ENCODE results near the gene MAJIN. TPM values are rescaled to one million over a fixed set of nuclear protein-coding genes. Genes with fewer than 3 reads are reported as not detected.

MAJIN gene
- total and polyA plus RNA-seq, 9 of the 15 experiments (the other 6 are each of a cell fraction or from before 2014, with no cell fraction given), result 0.17 to 0.83 (median 0.24) TPM; not detected in 2

DNA sequence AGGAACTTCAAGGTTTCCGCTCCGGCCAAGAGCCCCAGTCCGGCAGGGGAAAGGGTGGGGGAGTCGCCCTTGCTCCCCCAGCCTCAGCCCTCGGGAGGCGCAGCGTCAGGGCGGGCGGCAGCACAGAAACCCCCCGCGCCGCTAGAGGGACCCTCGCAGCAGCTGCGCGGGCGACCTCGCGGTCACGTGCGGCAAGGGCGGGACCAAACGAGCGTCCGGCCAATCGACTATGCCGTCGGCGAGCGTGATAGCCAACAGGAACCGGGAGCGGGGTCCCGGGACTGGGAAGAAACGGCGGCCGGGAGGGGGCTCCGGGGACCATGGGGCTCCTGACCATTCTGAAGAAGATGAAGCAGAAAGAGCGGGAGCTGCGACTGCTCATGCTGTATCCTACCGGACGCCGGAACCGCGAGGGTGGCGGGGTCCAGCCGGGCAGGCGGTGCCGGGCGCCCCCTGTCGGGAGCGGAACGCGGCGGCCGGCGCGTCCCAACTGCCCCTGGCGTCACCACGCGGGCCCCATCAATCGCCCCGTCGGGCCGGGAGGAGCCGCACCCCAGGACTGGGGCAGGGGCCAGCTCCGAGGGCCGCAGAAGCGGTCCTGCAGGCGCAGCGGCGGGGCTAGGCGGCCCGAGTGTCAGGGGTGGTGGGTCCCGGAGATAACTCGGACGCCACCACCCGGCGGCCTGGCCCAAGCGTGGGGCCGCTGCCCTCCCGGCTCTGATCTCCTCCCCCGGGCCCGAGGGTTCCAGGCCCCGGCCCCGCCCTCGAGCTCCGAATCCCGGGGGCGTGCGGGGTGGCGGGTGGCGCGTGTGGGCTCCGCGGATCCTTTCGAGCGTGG is 42.2 kb upstream of the MAJIN start, which contains the start of gene ARL2 (continued):
- TF ChIP-seq CEBPG (CRISPR knock-in tag; IDR thresholded peaks at IDR 0.05) (no peak; the same call in 1 of the 2 replicates), CEBPG (tag; conservative IDR thresholded peaks at IDR 0.05 in 1 of 2, IDR thresholded peaks at IDR 0.05 in 1 of 2) (no peak), HDAC3 (IDR thresholded peaks at IDR 0.05; ENCODE audit: borderline replicate concordance, partially characterized antibody) (no peak), NBN (IDR thresholded peaks at IDR 0.05; ENCODE audit: low read depth) (0 out of 2 replicates have a peak, but pooled peaks have one; percentile 17), PHF8 (IDR thresholded peaks at IDR 0.05; ENCODE audit: borderline replicate concordance, low read length) (peak; percentile 76; the same call in 1 of the 2 replicates), MECOM (CRISPR knock-in tag; IDR thresholded peaks at IDR 0.05) (no peak), U2AF2 (optimal IDR thresholded peaks at IDR 0.05; ENCODE audit: low read depth, low read length) (no peak), TBL1XR1 (IDR thresholded peaks at IDR 0.05; ENCODE audit: low read length in 2 of 2) (no peak), ZFX (CRISPR knock-in tag; IDR thresholded peaks at IDR 0.05) (peak; percentile 90), ILK (tag; IDR thresholded peaks at IDR 0.05; ENCODE audit: borderline replicate concordance, low read depth) (no peak), FOS (IDR thresholded peaks at IDR 0.05; ENCODE audit: extremely low read depth, insufficient read length) (peak; percentile 77), BDP1 (IDR thresholded peaks at IDR 0.05; ENCODE audit: insufficient read depth, insufficient read length) (no peak), ZNF347 (CRISPR knock-in tag; IDR thresholded peaks at IDR 0.05; ENCODE audit: low read depth) (no peak), SAFB (IDR thresholded peaks at IDR 0.05; ENCODE audit: borderline replicate concordance, low read depth, low read length) (peak; percentile 68), GATA2 (CRISPR knock-in tag; IDR thresholded peaks at IDR 0.05) (no peak), SNRNP70 (optimal IDR thresholded peaks at IDR 0.05; ENCODE audit: low read depth, low read length) (no peak), ZNF24 (IDR thresholded peaks at IDR 0.05) (no peak), RBM34 (IDR thresholded peaks at IDR 0.05; ENCODE audit: borderline replicate concordance, insufficient read depth, low read length) (no peak), SETDB1 (IDR thresholded peaks at IDR 0.05; ENCODE audit: low read length) (no peak), ZNF174 (CRISPR knock-in tag; IDR thresholded peaks at IDR 0.05) (no peak)
- TF ChIP-seq, protein P1, sequence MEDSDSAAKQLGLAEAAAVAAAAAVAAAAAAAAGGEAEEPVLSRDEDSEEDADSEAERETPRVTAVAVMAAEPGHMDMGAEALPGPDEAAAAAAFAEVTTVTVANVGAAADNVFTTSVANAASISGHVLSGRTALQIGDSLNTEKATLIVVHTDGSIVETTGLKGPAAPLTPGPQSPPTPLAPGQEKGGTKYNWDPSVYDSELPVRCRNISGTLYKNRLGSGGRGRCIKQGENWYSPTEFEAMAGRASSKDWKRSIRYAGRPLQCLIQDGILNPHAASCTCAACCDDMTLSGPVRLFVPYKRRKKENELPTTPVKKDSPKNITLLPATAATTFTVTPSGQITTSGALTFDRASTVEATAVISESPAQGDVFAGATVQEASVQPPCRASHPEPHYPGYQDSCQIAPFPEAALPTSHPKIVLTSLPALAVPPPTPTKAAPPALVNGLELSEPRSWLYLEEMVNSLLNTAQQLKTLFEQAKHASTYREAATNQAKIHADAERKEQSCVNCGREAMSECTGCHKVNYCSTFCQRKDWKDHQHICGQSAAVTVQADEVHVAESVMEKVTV (CRISPR knock-in tag; IDR thresholded peaks at IDR 0.05), result 0 out of 2 replicates have a peak, but pooled peaks have one; percentile 22
- TF ChIP-seq, protein P2, sequence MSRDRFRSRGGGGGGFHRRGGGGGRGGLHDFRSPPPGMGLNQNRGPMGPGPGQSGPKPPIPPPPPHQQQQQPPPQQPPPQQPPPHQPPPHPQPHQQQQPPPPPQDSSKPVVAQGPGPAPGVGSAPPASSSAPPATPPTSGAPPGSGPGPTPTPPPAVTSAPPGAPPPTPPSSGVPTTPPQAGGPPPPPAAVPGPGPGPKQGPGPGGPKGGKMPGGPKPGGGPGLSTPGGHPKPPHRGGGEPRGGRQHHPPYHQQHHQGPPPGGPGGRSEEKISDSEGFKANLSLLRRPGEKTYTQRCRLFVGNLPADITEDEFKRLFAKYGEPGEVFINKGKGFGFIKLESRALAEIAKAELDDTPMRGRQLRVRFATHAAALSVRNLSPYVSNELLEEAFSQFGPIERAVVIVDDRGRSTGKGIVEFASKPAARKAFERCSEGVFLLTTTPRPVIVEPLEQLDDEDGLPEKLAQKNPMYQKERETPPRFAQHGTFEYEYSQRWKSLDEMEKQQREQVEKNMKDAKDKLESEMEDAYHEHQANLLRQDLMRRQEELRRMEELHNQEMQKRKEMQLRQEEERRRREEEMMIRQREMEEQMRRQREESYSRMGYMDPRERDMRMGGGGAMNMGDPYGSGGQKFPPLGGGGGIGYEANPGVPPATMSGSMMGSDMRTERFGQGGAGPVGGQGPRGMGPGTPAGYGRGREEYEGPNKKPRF (IDR thresholded peaks at IDR 0.05; ENCODE audit: low read depth, low read length), result no peak
- TF ChIP-seq, protein P3, sequence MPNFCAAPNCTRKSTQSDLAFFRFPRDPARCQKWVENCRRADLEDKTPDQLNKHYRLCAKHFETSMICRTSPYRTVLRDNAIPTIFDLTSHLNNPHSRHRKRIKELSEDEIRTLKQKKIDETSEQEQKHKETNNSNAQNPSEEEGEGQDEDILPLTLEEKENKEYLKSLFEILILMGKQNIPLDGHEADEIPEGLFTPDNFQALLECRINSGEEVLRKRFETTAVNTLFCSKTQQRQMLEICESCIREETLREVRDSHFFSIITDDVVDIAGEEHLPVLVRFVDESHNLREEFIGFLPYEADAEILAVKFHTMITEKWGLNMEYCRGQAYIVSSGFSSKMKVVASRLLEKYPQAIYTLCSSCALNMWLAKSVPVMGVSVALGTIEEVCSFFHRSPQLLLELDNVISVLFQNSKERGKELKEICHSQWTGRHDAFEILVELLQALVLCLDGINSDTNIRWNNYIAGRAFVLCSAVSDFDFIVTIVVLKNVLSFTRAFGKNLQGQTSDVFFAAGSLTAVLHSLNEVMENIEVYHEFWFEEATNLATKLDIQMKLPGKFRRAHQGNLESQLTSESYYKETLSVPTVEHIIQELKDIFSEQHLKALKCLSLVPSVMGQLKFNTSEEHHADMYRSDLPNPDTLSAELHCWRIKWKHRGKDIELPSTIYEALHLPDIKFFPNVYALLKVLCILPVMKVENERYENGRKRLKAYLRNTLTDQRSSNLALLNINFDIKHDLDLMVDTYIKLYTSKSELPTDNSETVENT (CRISPR knock-in tag; IDR thresholded peaks at IDR 0.05), result no peak; the same call in 1 of the 2 replicates

Measured in K562 (cell line).